Esophagus muscularis mucosa (tissue), 4 donors: ENCODE measurements around the gene TRIM54.

Source experiments
- CTCF ChIP-seq, 3 experiments: fragments of 200-600 bp in 2 of 3; fragments of 450-650 bp in 1 of 3; sonication (generic) in 2 of 3; IDR thresholded peaks; one replicate each; pipeline ENCODE4 v1.5.1; 2017 to 2019; ENCODE audit warnings: antibody characterized with exemption in 3 of 3, mild to moderate bottlenecking in 2 of 3, moderate library complexity in 1 of 3
- EP300 ChIP-seq: sonication (generic); formaldehyde crosslinking; IDR thresholded peaks from one replicate; pipeline ENCODE4 v1.6.1; 2017; ENCODE audit warnings: antibody characterized with exemption
- POLR2A ChIP-seq: fragments of 450-650 bp; IDR thresholded peaks from one replicate; pipeline ENCODE4 v1.6.1; 2017; ENCODE audit warnings: antibody characterized with exemption, moderate library complexity, mild to moderate bottlenecking, low read depth
- POLR2AphosphoS5 ChIP-seq, 2 donors: sonication (generic); formaldehyde crosslinking; IDR thresholded peaks; one replicate each; pipeline ENCODE4 v1.6.1; 2017; ENCODE audit warnings: antibody characterized with exemption in 2 of 2

GRCh38 chr2:27278010-27278409 is 4.2 kb upstream of the TRIM54 start:
- TF ChIP-seq CTCF (IDR thresholded peaks at IDR 0.05) (no peak), EP300 (no peak), POLR2A (no peak), POLR2AphosphoS5 (IDR thresholded peaks at IDR 0.05) (no peak)
